Putamen (tissue), 1 donor: Measurements from ENCODE around the gene NRF1.
A peak's percentile ranks its signal among the peaks of the same experiment; 100 is the strongest.
"Not testable (repeated sequence)": the region's sequence is repeated elsewhere in the genome, so short reads cannot be mapped to it uniquely, and the experiment has no call there.

Source experiments
- DNase-seq: peaks from one replicate; pipeline ENCODE4 v3.0.0-alpha.2; 2016; ENCODE audit warnings: low spot score

NRF1 gene

DNA sequence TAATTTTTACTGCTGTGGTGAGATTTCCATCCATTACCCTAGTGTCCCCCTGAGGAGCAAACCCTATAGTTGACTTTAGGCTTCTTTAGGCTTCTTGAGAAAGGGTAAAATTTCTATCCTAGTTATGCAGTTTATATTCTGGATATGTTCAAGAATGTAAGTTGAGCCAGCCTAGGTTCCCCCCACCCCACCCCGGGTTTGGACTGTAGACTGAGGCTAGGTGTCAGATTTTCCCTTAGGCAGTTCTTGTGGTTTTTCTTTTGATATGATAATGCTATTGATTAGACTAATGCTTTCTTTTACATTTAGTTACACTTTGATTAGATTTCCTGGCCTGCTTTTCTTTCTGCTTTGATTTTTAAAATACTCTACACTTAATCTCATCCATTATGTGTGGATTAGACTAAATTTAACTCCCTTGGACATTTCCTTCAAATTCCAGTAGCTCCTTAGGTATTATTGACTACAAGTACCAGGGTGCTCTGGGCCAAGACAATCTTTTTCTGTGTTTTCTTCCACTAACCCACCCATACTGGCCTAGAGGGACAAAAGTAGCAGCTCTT lies 37.7 kb downstream of the NRF1 start:
- DNase-seq = no peak

- DNase-seq = no peak
Measured at GRCh38 chr7:129650056-129650758, 38.7 kb downstream of the NRF1 start.

GRCh38 chr7:129652914-129653313 lies 41.4 kb downstream of the NRF1 start:
- DNase-seq = no peak

DNA sequence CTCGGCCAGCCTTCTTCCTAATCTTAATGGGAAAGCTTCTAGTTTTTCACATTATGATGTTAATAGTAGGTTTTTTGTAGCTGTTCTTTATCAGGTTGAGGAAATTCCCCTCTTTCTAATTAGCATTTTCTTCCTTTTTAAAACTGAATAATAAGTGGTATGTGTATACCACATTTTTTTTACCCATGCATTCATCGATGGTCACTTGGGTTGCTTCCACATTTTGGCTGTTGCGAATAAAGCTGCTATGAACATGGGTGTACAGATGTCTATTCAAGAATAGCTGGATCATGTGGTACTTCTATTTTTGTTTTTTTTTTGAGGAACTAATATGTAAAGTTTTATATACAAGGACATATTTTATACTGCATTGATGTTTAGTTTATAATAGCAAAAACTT lies 44.3 kb downstream of the NRF1 start:
- DNase-seq = no peak

DNA sequence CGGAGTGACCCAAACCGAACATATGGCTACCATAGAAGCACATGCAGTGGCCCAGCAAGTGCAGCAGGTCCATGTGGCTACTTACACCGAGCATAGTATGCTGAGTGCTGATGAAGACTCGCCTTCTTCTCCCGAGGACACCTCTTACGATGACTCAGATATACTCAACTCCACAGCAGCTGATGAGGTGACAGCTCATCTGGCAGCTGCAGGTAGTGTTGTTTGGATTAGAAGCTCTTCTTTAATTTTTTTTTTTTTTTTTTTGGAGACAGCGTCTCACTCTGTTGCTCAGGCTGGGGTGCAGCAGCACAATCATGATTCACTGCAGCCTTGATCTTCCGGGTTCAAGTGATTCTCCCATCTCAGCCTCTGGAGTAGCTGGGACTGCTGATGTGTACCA lies 45.8 kb downstream of the NRF1 start:
- peak; percentile 39 for DNase-seq

DNA sequence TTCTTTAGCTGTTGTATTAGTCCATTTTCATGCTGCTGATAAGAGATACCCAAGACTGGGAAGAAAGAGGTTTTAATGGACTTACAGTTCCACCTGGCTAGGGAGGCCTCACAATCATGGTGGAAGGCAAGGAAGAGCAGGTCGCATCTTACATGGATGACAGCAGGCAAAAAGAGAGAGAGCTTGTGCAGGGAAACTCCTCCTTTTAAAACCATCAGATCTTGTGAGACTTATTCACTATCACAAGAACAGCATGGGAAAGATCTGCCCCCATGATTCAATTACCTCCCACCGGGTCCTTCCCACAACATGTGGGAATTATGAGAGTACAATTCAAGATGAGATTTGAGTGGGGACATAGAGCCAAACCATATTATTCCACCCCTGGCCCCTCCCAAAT lies 48.4 kb downstream of the NRF1 start:
- DNase-seq = not testable (repeated sequence)

DNA sequence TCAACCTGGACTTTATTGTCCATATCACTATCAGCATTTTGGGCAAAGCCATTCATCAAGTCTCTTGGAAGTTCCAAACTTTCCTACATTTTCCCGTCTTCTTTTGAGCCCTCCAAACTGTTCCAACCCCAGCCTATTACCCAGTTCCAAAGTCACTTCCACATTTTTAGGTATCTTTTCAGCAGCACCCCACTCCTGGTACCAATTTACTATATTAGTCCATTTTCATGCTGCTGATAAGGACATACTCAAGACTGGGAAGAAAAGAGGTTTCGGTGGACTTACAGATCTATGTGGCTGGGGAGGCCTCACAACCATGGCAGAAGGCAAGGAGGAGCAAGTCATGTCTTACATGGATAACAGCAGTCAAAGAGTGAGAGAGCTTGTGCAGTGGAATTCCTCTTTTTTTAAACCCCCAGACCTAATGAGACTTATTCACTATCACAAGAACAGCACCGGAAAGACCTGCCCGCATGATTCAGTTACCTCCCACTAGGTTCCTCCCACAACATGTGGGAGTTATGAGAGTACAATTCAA lies 50.2 kb downstream of the NRF1 start:
- no peak for DNase-seq

GRCh38 chr7:129663240-129663639 lies 51.7 kb downstream of the NRF1 start:
- not testable (repeated sequence) for DNase-seq

DNA sequence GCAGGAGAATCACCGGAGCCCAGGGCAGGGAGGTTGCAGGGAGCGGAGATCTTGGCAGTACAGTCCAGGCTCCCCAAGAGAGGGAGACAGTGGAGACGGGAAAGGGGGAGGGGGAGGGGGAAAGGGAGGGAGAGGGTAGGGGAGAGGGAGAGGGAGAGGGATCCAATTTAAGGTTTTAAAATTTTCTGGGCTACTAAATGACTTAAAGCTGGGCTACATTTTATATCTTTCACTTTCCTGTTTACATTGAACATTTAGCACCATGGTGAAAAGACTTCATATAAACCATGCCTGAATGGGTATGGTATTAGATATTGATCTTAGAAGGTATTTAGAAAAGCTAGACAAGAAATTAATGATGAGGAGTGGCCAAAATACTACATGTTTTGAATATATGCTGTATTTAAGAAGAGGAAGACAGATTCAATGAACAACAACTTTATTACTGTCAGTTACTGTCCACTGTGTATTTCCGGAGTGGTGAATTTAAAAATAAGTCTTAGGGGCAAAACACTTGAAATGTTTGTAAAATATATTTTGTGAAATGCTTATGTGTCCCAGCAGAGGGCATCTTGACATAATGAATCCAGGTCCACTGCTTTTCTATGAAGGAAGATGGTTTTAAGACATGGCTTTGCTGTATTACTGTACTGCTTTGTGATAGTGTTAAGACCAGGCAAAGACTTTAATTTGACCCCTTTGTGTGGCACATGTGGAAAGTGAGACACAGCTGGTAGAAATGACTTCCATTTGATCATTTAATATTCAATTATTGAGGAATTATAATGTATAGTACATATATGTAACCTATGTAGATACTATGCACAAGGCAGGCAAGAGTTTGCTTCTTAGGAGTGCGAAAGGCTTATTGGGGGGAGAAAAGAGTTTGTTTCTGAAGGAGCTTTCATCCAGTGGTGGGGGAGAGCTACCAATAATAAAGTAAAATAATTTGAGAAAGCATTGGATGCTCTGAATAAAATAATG lies 52.8 kb downstream of the NRF1 start:
- DNase-seq = peak; percentile 17

DNA sequence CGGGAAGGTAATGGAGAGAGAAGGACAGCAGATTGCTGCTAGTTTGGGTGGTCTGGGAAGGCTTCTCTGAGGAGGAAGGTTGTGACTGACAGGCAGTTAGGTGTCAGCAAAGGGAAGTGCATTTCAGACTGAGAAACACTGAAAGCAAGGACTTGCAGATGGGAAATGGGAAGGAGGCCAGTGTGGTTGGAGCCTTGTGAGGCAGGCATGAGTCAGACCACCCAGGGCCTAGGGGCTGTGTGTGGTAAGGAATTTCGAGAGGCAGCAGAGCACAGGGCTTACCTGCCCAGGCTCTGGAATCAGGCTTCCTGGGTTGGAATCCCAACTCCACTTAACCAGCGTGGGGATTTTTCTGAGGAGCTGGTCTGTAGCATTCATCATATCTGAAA lies 53.5 kb downstream of the NRF1 start:
- DNase-seq = no peak

DNA sequence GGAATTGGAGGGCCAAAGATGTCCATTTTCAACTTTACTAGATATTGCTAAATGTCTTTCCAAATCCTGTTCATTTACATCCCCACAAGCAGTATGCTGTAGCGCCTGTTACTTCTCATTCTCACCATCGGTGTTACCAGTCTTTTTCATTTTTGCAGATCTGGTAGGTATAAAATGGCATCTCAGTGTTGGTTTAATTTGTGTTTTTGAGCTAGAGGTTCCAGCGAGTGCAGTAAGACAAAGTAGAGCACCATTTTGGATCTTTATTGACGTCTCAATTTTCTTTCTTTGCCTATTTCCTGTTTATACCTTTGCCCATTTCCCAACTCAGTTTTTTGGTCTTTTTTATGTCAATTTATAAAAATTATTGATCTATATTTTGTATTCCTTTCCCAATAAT lies 55.6 kb downstream of the NRF1 start:
- no peak for DNase-seq

GRCh38 chr7:129667551-129667950 lies 56.0 kb downstream of the NRF1 start:
- DNase-seq = no peak

GRCh38 chr7:129669901-129670300 lies 58.4 kb downstream of the NRF1 start:
- no peak for DNase-seq

DNA sequence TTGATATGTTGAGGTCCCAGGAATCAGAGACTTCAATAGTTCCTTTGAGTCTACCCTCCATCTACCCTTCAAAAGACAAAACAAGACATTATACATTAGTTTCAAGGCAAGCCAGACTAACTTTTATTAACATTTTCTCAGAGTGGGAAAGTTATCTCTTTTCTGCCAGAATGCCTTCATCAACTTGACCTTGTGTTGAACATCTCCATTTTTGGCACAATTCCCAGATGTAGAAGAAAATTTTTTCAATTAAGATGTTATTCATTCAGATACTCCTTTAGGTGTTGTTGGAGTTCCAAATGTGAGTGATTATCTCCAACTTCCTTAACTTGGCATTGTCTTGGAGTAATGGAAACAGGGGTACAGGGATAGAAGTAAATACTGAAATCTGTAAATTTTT lies 59.1 kb downstream of the NRF1 start:
- DNase-seq = no peak

DNA sequence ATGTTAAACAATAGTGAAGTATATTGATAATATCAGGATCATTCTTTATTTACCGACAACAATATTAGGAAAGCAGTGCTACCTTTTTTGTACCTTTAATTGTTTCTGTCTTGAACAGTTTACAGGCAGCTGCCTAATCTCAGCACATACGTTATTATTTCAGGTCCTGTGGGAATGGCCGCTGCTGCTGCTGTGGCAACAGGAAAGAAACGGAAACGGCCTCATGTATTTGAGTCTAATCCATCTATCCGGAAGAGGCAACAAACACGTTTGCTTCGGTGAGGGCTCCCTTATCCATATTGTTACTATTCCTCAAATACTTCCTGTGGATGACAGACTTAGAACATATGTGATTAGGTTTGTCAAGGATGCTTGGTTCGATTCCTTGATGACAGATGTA lies 59.7 kb downstream of the NRF1 start:
- no peak for DNase-seq

DNA sequence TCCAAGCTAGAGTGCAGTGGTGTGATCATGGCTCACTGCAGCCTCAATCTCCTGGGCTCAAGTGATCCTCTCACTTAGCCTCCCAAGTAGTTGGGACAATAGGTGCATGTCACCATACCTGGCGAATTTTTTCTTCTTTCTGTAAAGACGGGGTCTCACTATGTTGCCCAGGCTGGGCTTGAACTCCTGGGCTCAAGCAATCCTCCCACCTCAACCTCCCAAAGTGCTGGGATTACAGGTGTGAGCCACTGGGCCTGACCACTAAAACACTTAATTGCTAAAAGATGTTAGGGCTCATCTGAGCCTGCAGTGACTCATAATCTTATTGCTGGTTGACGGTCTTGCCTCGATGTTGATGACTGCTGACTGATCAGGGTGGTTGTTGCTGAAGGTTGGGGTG lies 63.0 kb downstream of the NRF1 start:
- not testable (repeated sequence) for DNase-seq

- no peak for DNase-seq
Measured at GRCh38 chr7:129675521-129675920, 64.0 kb downstream of the NRF1 start.

- DNase-seq = no peak
Measured at GRCh38 chr7:129676017-129676897, 64.7 kb downstream of the NRF1 start.

GRCh38 chr7:129677796-129678195 lies 66.3 kb downstream of the NRF1 start:
- DNase-seq = no peak

GRCh38 chr7:129678606-129679005 lies 67.1 kb downstream of the NRF1 start:
- DNase-seq = no peak

GRCh38 chr7:129680400-129680799 lies 68.9 kb downstream of the NRF1 start:
- no peak for DNase-seq

GRCh38 chr7:129684777-129685176 lies 73.3 kb downstream of the NRF1 start:
- no peak for DNase-seq
